ENCODE results near the gene INAVA.

GRCh38 chr1:200962631-200963030, 67.9 kb downstream of the INAVA start:
- TF ChIP-seq CTCF (IDR thresholded peaks at IDR 0.05): no peak
- no peak for TF ChIP-seq POLR2A (IDR thresholded peaks at IDR 0.05)

All from adrenal gland (tissue), 5 donors.